H54 (cell line): Measurements from ENCODE around the gene SPARC.

Source experiments
- DNase-seq: peaks from one replicate; pipeline ENCODE4 v3.0.0; 2011; ENCODE audit warnings: low spot score, mixed read lengths; ENCODE audit not compliant: insufficient read length
- FAIRE-seq: peaks from 3 replicates; lab custom pipeline; 2011; peaks lifted over from hg19 to GRCh38; lab: Jason Lieb, UNC
- POLR2A ChIP-seq: IDR thresholded peaks from 2 replicates; pipeline ENCODE4 v1.6.1; 2011; ENCODE audit warnings: low read depth, mild to moderate bottlenecking, low read length

Gene SPARC

DNA sequence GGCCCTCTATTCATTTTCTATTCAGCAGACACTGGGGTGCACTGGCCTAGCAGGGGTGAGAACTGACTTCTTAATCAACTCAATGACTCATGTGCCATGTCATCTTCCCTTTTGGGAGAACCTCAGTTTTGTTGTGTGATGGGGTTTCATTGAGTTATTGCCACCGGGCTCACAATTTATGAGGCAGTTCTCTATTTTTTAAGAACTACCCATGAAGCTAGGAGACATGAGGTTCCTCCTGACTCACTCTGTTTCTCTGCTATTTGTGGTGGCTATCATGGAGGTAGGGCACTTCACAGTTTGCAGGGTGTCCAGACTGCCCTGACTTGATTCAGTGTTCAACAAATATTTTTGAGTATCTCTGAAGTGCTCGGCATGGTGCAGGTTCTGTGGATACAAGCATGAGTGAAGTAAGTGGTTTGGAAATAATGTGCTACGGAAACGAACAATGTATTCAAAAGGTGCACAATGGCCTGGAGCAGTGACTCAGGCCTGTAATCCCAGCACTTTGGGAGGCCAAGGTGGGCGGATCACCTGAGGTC is 39.3 kb downstream of the SPARC start:
- TF ChIP-seq POLR2A, result no peak
- DNase-seq (no peak), FAIRE-seq (no peak)

GRCh38 chr5:151646334-151646733 is 40.4 kb downstream of the SPARC start:
- TF ChIP-seq POLR2A, result no peak
- DNase-seq (no peak), FAIRE-seq (no peak)

GRCh38 chr5:151643388-151643787 is 43.3 kb downstream of the SPARC start:
- DNase-seq (no peak), FAIRE-seq (no peak)
- no peak for TF ChIP-seq POLR2A

DNA sequence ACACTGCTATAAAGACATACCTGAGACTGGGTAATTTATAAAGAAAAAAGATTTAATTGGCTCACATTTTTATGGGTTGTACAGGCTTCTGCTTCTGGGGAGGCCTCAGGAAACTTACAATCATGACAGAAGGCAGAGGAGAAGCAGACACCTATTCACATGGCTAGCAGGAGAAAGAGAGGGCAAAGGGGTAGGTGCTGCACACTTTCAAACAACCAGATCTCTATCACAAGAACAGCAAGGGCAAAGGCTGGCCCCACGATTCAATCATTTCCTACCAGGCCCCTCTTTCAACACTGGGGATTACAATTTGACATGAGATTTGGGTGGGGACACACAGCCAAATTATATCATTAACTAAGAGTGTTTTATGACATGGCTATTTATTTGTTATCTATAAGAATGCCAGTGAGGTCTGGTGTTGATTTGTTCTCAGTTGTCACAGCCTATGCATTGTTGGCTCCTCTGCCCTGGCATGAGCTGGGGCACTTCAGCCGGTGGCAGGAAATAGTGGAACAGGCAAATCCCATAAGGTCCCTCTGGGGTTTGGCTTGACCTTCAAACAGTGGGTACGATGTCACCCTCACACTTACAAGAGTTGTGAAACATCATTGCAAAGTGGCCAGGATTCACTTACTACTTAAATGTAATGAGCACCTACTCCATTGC is 44.1 kb downstream of the SPARC start:
- FAIRE-seq, result no peak
- TF ChIP-seq POLR2A, result no peak
- DNase-seq, result no peak

DNA sequence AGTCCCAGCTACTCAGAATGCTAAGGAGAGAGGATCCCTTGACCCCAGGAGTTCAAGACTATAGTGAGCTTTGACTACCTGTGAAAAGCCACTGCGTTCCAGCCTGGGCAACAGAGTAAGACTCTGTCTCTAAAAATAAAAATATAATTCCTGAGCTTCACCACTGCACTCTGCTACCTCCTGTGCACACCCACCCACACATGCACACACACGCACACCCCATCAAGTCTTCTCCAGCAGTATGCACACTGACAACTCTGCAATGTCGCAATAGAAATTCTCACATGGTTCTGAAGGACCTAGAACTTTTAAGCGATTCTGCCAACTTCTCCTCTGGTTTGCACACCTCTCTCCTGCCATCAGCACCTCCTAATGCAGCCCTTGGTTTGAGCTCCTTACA is 48.1 kb downstream of the SPARC start:
- TF ChIP-seq POLR2A, result no peak
- FAIRE-seq (no peak), DNase-seq (no peak)

GRCh38 chr5:151637676-151638075 is 49.0 kb downstream of the SPARC start:
- no peak for FAIRE-seq
- no peak for DNase-seq
- no peak for TF ChIP-seq POLR2A

GRCh38 chr5:151633892-151634291 is 52.8 kb downstream of the SPARC start:
- FAIRE-seq (no peak), DNase-seq (no peak)
- no peak for TF ChIP-seq POLR2A

DNA sequence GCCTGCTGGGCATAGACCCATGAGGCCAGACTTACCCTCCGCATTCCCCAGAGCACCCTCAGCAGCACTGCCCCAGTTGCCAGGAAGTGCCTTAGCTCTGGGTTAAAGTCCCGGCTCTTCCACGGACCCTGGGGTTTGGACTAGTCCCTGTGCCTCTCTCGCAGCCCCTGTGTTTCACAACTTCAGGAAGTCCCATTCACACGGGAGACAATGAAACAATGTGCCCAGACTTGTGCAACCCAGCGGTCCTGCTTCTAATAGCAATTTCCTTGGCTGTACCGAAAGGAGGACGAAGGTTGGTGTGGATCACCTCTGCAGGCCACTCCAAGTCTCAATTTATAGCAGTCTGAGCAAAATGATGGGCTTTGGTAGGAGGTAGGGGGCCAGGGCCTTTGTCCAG is 53.8 kb downstream of the SPARC start:
- FAIRE-seq, result no peak
- no peak for DNase-seq

GRCh38 chr5:151632524-151632923 is 54.2 kb downstream of the SPARC start:
- FAIRE-seq (no peak), DNase-seq (no peak)
- no peak for TF ChIP-seq POLR2A

More for the DNA sequence above, 53.8 kb downstream of the SPARC start:
- no peak for TF ChIP-seq POLR2A

DNA sequence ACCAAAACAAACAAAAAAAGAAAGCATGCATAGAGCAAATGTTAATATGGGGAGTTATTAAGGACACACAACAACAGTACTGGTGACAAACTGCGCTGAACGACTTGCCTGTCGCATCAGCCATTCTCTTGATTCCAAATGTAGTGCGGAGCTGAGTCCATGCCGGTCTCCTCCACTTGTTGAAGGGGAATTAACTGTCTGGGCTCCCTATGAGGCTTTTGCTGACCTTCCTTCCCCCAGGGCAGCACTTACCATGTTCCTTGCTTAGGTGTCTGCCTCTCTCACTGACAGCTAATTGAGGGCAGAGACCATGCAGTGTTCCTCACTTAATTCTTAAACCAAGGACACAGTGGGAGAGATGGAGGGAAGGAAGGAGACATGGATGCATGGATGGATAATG is 54.8 kb downstream of the SPARC start:
- no peak for TF ChIP-seq POLR2A
- FAIRE-seq (no peak), DNase-seq (no peak)

GRCh38 chr5:151630088-151630487 is 56.6 kb downstream of the SPARC start:
- no peak for DNase-seq
- no peak for FAIRE-seq
- TF ChIP-seq POLR2A, result no peak

DNA sequence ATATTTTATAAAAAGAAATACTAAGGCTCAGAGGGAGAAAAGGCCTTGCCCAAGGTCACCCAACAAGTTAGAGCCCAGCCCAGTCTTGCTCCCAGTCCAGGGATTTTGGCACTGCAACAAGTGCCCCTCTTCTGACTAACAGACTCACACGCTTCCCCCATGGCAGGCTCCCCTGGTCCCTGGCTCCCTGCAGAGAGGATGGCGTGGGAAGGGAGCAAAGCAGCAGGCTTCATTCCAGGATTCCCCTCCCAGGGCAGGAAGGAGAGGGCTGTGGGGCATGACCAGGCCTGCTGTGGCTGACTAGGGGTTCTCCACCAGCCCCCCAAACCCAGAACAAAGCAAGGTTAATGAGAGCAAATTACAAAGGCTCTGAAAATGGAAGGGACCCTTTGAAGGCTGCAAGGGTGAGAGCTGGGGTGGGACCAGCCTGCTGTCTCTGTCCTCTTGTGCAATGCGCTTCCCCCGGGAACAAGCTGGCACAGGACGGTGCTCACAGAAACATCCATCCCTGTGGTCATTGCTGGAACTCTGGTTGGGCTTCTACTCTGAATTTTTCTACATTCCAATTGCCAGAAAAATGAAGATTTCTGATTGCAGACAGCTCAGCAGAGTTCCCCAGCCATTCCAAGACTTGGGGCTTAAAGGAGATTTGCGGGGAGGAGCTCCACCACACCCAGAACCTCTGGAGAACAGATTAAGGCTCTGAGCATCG is 58.4 kb downstream of the SPARC start:
- no peak for TF ChIP-seq POLR2A
- no peak for DNase-seq
- FAIRE-seq, result no peak

DNA sequence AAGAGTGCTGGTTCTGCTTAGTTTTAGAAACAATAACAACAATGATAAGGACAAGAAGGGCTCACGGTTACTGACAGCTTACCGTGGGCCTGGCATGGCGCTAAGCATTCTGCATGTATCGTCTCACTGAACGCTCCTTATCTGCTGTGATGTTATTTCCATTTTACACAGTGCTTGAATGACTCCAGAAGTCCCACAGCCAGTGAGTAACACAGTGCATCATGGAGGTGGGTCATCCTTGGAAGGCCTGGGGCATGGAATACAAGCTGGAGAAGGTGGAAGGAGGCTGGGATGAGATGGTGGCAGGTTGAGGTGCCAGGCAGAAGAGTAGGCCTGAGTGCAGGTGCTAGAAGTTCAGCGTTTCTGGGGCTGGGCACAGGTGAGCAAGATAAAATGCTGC is 59.1 kb downstream of the SPARC start:
- FAIRE-seq, result no peak

DNA sequence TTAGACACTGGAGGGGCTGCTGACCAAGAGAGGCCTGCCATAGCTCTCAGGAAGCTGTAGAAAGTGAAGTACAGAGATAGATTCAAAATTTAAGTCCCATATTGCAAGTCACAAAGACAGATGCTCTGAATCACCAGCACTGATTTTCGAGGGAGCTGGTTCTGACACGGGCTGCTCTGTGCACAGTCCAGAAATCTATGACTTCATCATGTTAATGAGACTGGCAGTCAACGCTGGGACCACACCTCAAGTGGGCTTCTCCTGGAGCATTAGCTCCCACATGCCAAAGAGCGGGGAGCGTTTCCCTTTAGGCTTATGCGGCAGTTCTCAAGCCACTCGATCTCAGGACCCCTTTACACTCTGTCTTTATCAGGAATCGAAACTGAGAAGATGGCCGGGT is 61.4 kb downstream of the SPARC start:
- DNase-seq, result no peak
- TF ChIP-seq POLR2A, result no peak
- FAIRE-seq, result no peak

More for the DNA sequence above, 59.1 kb downstream of the SPARC start:
- no peak for DNase-seq
- no peak for TF ChIP-seq POLR2A

GRCh38 chr5:151624476-151624875 is 62.2 kb downstream of the SPARC start:
- FAIRE-seq (no peak), DNase-seq (no peak)
- no peak for TF ChIP-seq POLR2A
